ENCODE results near the gene BEST3. TPM values are rescaled to one million over a fixed set of nuclear protein-coding genes. Genes with fewer than 3 reads are reported as not detected.
A peak's percentile ranks its signal among the peaks of the same experiment; 100 is the strongest.

Gene BEST3
- total RNA-seq (2021; ENCODE audit: unreplicated experiment) (0.54 TPM), Bru-seq, nascent RNA (percentile 14 among the genes with signal in this experiment), BruChase-seq, experiment 1, labeled RNA remaining after a 6-hour chase (percentile 14 among the genes with signal in this experiment), BruChase-seq, experiment 2, labeled RNA remaining after a 2-hour chase (percentile 15 among the genes with signal in this experiment)
- polyA plus RNA-seq (2012): 0.05 TPM in 2 replicates
- long read RNA-seq: 0 reads

DNA sequence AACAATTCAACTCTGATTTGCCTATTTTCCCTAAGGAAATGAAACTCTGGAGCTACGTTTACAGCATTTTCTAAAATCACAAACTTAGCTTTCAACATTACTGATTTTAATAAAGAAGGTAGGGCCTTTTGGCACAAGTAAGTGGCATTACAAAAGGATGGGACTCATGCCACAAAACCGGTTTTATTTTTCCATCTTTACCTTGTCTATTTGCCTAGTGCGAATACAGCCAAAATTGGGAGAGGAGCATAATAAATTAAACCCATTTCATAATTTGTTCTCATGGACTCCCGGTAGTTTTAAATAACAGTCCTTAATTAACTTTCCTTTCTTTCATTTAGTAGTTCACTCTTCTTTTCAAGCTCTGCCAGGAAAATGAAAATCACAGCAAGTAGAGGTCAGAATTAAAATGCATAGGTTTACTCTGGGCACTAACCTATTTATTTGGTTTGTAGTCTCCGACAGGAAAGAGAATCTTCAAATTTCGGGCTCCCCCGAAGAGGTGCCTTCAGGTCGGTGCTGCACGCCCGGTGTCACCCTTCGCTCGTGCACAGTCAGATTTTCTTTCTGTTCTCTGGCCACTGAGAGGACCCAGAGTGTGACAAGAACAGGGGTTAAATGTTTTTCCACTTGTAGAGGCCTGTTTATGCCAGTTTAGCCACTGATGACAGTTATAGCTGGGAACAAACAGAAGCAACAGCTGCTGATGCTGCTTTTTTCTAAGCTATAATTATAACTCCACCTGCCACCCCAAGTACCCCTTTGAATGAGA lies at the start of gene BEST3:
Gene BEST3, minus strand, starts transcription at position 535 of the 772 bp plus-strand sequence. CDS start 1,505 bp downstream, outside the sequence.
- POLR2A ChIA-PET: no interaction called here
- Histone ChIP-seq H2AFZ (ENCODE audit: low read depth, low read length, poor library complexity, severe bottlenecking) (no peak within 1 kb of the TSS), H3K27me3 (ENCODE audit: insufficient read depth, low read length) (no peaks in the 10 kb centered on the region), H4K20me1 (ENCODE audit: insufficient read depth) (no peaks in the 10 kb centered on the region), H3K9me3 (ENCODE audit: control insufficient read depth in 1 of 2, insufficient read depth in 1 of 2, low read depth in 1 of 2, low read length in 2 of 2) (no peaks in the 10 kb centered on the region), H3K4me3 (replicated peaks in 1 of 2; ENCODE audit: low read depth in 1 of 2, low read length in 2 of 2) (no peak within 1 kb of the TSS), H3K36me3 (ENCODE audit: control insufficient read depth in 1 of 2, insufficient read depth in 2 of 2, low read length in 2 of 2) (no peaks in the 10 kb centered on the region), H3K9ac (ENCODE audit: low read length) (no peak within 1 kb of the TSS), H3K27ac (ENCODE audit: low read depth, low read length) (no peak within 1 kb of the TSS), H3K9me2 (ENCODE audit: insufficient read depth) (no peaks in the 10 kb centered on the region), H3K79me2 (ENCODE audit: insufficient read depth, low read length) (no peaks in the 10 kb centered on the region), H3K4me1 (ENCODE audit: control insufficient read depth in 1 of 2, insufficient read depth in 2 of 2, low read length in 2 of 2) (no peaks in the 10 kb centered on the region), H3K4me2 (ENCODE audit: low read length) (no peak within 1 kb of the TSS)
- ATAC-seq: no peak
- RAD21 ChIA-PET (ENCODE audit: low non-redundant PET in 1 of 2, low total read pairs in 2 of 2, uncharacterized antibody in 2 of 2, unreplicated experiment in 2 of 2): no interaction called here
- intact Hi-C loops (cut with micrococcal nuclease): no loop called here
- no peak for DNase-seq (ENCODE audit: low read depth, low spot score)
- CTCF ChIA-PET: no interaction called here
- TF ChIP-seq ZNF274 (IDR thresholded peaks at IDR 0.05; ENCODE audit: low read depth, low read length): no peak
- BruUV-seq (replicated peaks): no TSS peak

DNA sequence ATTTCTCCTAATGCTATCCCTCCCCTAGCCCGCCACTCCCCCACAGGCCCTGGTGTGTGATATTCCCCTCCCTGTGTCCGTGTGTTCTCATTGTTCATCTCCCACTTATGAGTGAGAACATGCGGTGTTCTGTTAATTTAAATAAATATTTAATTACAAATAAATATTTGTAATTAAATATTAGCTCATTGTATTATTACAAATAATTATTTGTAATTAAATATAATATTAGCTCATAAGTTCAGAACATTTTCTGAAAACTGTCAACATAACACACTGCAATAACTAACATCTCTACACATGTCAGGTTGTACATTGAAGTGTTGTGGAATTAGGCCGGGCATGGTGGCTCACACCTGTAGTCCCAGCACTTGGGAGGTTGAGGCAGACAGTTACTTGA lies 45.0 kb upstream of the BEST3 start:
- ATAC-seq (no peak), DNase-seq (ENCODE audit: low read depth, low spot score) (no peak)
- intact Hi-C loops (cut with micrococcal nuclease): no loop called here
- TF ChIP-seq RAD21 (IDR thresholded peaks at IDR 0.05; ENCODE audit: low read depth) (no peak), CEBPB (IDR thresholded peaks at IDR 0.05; ENCODE audit: low read depth) (no peak), MAX (IDR thresholded peaks at IDR 0.05) (no peak)
- TF ChIP-seq, protein P1, sequence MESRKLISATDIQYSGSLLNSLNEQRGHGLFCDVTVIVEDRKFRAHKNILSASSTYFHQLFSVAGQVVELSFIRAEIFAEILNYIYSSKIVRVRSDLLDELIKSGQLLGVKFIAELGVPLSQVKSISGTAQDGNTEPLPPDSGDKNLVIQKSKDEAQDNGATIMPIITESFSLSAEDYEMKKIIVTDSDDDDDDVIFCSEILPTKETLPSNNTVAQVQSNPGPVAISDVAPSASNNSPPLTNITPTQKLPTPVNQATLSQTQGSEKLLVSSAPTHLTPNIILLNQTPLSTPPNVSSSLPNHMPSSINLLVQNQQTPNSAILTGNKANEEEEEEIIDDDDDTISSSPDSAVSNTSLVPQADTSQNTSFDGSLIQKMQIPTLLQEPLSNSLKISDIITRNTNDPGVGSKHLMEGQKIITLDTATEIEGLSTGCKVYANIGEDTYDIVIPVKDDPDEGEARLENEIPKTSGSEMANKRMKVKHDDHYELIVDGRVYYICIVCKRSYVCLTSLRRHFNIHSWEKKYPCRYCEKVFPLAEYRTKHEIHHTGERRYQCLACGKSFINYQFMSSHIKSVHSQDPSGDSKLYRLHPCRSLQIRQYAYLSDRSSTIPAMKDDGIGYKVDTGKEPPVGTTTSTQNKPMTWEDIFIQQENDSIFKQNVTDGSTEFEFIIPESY (IDR thresholded peaks at IDR 0.05; ENCODE audit: extremely low read depth, insufficient replicate concordance, low read length): no peak
- TF ChIP-seq, protein P2, sequence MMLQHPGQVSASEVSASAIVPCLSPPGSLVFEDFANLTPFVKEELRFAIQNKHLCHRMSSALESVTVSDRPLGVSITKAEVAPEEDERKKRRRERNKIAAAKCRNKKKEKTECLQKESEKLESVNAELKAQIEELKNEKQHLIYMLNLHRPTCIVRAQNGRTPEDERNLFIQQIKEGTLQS (IDR thresholded peaks at IDR 0.05): no peak
- RAD21 ChIA-PET (ENCODE audit: low non-redundant PET in 1 of 2, low total read pairs in 2 of 2, uncharacterized antibody in 2 of 2, unreplicated experiment in 2 of 2): no interaction called here
- H3K4me1 ChIP-seq (ENCODE audit: control insufficient read depth in 1 of 2, insufficient read depth in 2 of 2, low read length in 2 of 2): peaks cover 4 to 7% of the 10 kb centered on the region in 2 experiments; a peak in 3 of 4 replicates
- no peak overlapping the region for H3K4me3 ChIP-seq (replicated peaks in 1 of 2; ENCODE audit: low read depth in 1 of 2, low read length in 2 of 2)
- H3K9me3 ChIP-seq (ENCODE audit: control insufficient read depth in 1 of 2, insufficient read depth in 1 of 2, low read depth in 1 of 2, low read length in 2 of 2): peaks cover 0 to 3% of the 10 kb centered on the region in 2 experiments; a peak in 1 of 4 replicates
- H2AFZ ChIP-seq (ENCODE audit: low read depth, low read length, poor library complexity, severe bottlenecking): no peak overlapping the region
- H3K27ac ChIP-seq (ENCODE audit: low read depth, low read length): no peak overlapping the region
- H3K9me2 ChIP-seq (ENCODE audit: insufficient read depth): no peaks in the 10 kb centered on the region
- H4K20me1 ChIP-seq (ENCODE audit: insufficient read depth): no peaks in the 10 kb centered on the region
- H3K79me2 ChIP-seq (ENCODE audit: insufficient read depth, low read length): peaks cover 26% of the 10 kb centered on the region
- no peak overlapping the region for H3K4me2 ChIP-seq (ENCODE audit: low read length)
- H3K27me3 ChIP-seq (ENCODE audit: insufficient read depth, low read length): no peaks in the 10 kb centered on the region
- no peaks in the 10 kb centered on the region for H3K36me3 ChIP-seq (ENCODE audit: control insufficient read depth in 1 of 2, insufficient read depth in 2 of 2, low read length in 2 of 2)
- CTCF ChIA-PET: no interaction called here
- H3K9ac ChIP-seq (ENCODE audit: low read length): no peak overlapping the region
- POLR2A ChIA-PET: no interaction called here
- no TSS peak for BruUV-seq (replicated peaks)
